Tibial nerve (tissue), 4 donors: ENCODE results near the gene MDM4. TPM values are rescaled to one million over a fixed set of nuclear protein-coding genes. Genes with fewer than 3 reads are reported as not detected.

Source experiments
- DNase-seq, 2 donors: peaks; one replicate each; pipeline ENCODE4 v3.0.0-alpha.2; 2019; ENCODE audit warnings: low spot score in 2 of 2
- H3K27ac ChIP-seq, 4 donors: fragments of 200-600 bp; sonication (generic) in 3 of 4; one replicate each; pipeline ENCODE4 v1.5.1; 2017 to 2019; ENCODE audit warnings: mild to moderate bottlenecking in 1 of 4
- H3K27me3 ChIP-seq, 2 donors: fragments of 200-600 bp; sonication (generic) in 1 of 2; one replicate each; pipeline versions ENCODE4 v1.5.1 to v1.6.0; 2017 to 2019
- H3K36me3 ChIP-seq, 3 donors: fragments of 200-600 bp; sonication (generic); one replicate each; pipeline ENCODE4 v1.5.1; 2018 to 2019
- H3K4me1 ChIP-seq, 4 donors: fragments of 200-600 bp; sonication (generic) in 3 of 4; one replicate each; pipeline ENCODE4 v1.5.1; 2017 to 2019
- H3K4me3 ChIP-seq, 4 donors: fragments of 200-600 bp; sonication (generic) in 3 of 4; one replicate each; pipeline ENCODE4 v1.5.1; 2017 to 2019; ENCODE audit warnings: mild to moderate bottlenecking in 1 of 4, moderate library complexity in 1 of 4
- H3K9me3 ChIP-seq, 4 donors: fragments of 200-600 bp; sonication (generic) in 3 of 4; one replicate each; pipeline ENCODE4 v1.5.1; 2017 to 2019
- EP300 ChIP-seq, 2 donors: sonication (generic); formaldehyde crosslinking; IDR thresholded peaks; one replicate each; pipeline ENCODE4 v1.6.1; 2017; ENCODE audit warnings: antibody characterized with exemption in 2 of 2, mild to moderate bottlenecking in 1 of 2
- POLR2A ChIP-seq, 2 donors: fragments of 450-650 bp; IDR thresholded peaks; one replicate each; pipeline ENCODE4 v1.6.1; 2017; ENCODE audit warnings: antibody characterized with exemption in 2 of 2, mild to moderate bottlenecking in 2 of 2, moderate library complexity in 2 of 2
- WGBS, 2 donors: methylation state at CpG; one replicate each; pipeline ENCODE4 v1.1.5; 2018; 5-methylcytosine and 5-hydroxymethylcytosine counted together
- total RNA-seq, 4 donors: library from RNA; depleted of rRNA; stranded (reverse); fragments of >200 nt; gene quantifications; one replicate each; pipeline ENCODE4 v1.1.0, GENCODE V29; 2016
- TF ChIP-seq, protein P1 (sequence below), 5 experiments: fragments of 200-600 bp in 3 of 5; fragments of 450-650 bp in 2 of 5; sonication (generic) in 3 of 5; IDR thresholded peaks; one replicate each; pipeline ENCODE4 v1.5.1; 2016 to 2019; ENCODE audit warnings: antibody characterized with exemption in 5 of 5, mild to moderate bottlenecking in 3 of 5, moderate library complexity in 2 of 5

The MDM4 gene
- total RNA-seq, 4 donors from 2014 or later, result 83.0 to 113 (median 101) TPM

DNA sequence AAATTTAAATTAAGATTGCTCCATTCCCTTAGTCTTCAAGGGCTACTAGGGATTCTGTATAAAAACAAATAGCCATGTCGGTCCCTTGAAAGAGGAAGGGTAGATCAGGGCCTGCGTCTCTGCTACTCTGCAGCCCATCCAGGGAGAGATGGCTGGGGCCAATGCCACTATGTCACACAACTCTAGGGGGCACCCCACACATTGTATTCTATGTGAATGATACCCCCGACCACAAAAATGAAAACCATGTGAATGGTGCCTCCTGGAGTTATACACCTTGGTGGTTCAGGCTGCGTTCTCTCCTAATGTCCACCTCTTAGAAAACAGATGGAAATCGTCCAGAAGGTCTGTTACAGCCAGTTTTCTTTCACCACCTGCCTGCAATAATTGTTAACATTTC is 39.6 kb upstream of the MDM4 start:
- Histone ChIP-seq H3K4me1 (peaks cover 0 to 83% (median 41%) of the 10 kb centered on the region in 4 donors), H3K27me3 (no peaks in the 10 kb centered on the region), H3K36me3 (no peaks in the 10 kb centered on the region), H3K27ac (no peak overlapping the region), H3K9me3 (no peaks in the 10 kb centered on the region), H3K4me3 (no peak overlapping the region)
- no peak for DNase-seq
- TF ChIP-seq EP300 (IDR thresholded peaks at IDR 0.05) (no peak), POLR2A (IDR thresholded peaks at IDR 0.05) (no peak)
- TF ChIP-seq, protein P1, sequence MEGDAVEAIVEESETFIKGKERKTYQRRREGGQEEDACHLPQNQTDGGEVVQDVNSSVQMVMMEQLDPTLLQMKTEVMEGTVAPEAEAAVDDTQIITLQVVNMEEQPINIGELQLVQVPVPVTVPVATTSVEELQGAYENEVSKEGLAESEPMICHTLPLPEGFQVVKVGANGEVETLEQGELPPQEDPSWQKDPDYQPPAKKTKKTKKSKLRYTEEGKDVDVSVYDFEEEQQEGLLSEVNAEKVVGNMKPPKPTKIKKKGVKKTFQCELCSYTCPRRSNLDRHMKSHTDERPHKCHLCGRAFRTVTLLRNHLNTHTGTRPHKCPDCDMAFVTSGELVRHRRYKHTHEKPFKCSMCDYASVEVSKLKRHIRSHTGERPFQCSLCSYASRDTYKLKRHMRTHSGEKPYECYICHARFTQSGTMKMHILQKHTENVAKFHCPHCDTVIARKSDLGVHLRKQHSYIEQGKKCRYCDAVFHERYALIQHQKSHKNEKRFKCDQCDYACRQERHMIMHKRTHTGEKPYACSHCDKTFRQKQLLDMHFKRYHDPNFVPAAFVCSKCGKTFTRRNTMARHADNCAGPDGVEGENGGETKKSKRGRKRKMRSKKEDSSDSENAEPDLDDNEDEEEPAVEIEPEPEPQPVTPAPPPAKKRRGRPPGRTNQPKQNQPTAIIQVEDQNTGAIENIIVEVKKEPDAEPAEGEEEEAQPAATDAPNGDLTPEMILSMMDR (IDR thresholded peaks at IDR 0.05), result no peak
- 77 to 87% methylated on average over 5 of the region's 5 CpGs for WGBS, 2 donors

DNA sequence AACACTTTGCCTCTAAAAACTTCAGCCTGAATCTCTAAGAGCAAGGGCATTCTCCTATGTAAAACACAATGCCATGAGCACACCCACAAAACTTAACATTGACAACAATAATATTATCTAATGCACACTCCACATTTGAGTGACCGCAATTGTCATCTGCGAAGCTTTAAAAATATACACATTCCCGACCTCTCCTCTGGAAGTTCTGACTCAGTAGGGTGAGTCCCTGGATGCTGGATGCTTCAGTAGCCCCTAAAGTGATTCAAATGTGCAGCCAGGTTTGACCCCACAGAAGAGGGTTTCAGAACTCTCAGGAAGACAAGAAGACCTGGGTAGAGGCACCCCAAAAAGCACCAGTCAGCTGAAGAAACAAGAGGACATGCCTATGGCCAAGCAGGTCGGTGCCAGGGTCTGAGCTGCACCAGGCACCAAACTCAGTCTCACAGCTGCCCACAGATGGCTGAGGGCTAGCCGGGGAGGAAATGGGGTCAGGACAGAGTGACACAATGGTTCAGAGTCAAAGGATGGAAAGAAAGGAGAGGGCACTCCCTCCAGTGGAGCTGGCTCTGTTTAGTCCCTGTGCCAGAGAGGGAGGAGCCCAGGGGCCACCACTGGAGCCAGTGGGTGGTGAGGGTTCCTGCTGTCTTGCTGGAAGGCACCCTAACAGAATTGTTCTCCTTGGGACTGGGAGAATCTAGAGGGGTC is 39.0 kb upstream of the MDM4 start:
- no peak for TF ChIP-seq POLR2A (IDR thresholded peaks at IDR 0.05)
- peak in 1 of 2 donors; percentile 11 for TF ChIP-seq EP300 (IDR thresholded peaks at IDR 0.05)
- Histone ChIP-seq H3K9me3 (no peaks in the 10 kb centered on the region), H3K27ac (peak overlapping the region in 1 of 4 donors; percentile 55), H3K4me3 (no peak overlapping the region), H3K4me1 (peaks cover 0 to 89% (median 48%) of the 10 kb centered on the region in 4 donors), H3K27me3 (no peaks in the 10 kb centered on the region), H3K36me3 (no peaks in the 10 kb centered on the region)
- WGBS, 2 donors, result 52 to 61% methylated on average over 5 of the region's 5 CpGs
- DNase-seq, result no peak

DNA sequence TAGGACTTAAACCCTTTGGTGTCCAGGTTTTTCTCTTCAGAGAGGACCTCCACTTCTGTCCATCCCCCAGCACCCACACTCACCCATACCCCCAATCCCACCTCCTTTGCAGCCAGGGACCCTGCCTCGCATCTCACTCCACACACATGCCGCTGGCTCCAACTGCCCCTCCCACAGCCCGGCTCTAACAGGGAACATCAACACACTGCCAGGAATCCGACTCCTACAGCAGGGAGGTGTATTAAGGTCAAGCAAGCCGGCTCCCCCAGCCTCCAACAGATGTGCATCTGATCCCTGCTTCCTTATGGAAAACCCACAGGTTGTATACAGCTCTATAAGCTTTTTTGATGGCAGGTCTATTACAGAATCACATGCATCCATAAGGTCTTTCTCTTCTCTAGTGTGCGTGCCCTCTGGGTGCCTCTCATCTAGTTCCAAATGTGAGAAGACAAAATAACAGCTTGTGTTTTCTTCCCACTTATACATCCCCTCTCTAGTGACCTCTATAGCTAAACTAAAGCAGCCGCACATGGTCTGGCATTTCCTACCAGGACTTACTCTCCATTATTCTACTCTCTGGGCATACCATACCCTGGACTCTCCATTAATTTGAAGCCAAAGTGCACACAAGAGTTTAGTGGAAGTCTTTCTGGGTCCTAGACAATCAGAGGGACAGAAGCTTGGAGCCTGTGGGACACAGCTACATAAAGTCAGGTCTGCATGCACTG is 37.9 kb upstream of the MDM4 start:
- TF ChIP-seq, protein P1 (IDR thresholded peaks at IDR 0.05), result no peak
- TF ChIP-seq POLR2A (IDR thresholded peaks at IDR 0.05), result no peak
- TF ChIP-seq EP300 (IDR thresholded peaks at IDR 0.05), result no peak
- 56 to 62% methylated on average over 7 of the region's 7 CpGs for WGBS, 2 donors
- peak overlapping the region in 3 of 4 donors; percentile 48 to 57 (median 55) for H3K27ac ChIP-seq

DNA sequence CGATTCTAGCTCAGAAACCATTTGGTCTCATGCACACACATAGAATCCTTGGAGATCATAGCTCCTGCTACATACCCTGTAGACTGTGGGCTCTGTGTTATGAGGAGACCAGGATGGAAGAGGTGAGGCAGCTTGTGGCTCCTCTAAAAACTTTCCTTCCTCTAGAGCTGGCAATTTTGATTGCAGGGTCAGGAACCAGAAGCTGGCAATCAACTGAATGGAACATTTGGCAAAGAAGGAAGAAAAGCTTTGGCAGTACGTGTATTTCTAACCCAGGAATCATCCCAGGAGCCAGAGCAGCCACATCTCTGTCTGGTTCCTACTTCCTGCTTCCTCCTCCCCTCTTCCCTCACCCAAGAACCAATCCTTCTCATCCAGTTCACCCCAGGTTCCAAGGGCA is 37.3 kb upstream of the MDM4 start:
- Histone ChIP-seq H3K4me1 (peaks cover 0 to 86% (median 52%) of the 10 kb centered on the region in 4 donors), H3K9me3 (no peaks in the 10 kb centered on the region), H3K27me3 (no peaks in the 10 kb centered on the region), H3K27ac (peak overlapping the region in 3 of 4 donors; percentile 36 to 57 (median 48)), H3K36me3 (no peaks in the 10 kb centered on the region), H3K4me3 (no peak overlapping the region)
- 60 to 66% methylated on average over 2 of the region's 2 CpGs for WGBS, 2 donors
- no peak for DNase-seq
- TF ChIP-seq, protein P1 (IDR thresholded peaks at IDR 0.05), result no peak
- TF ChIP-seq POLR2A (IDR thresholded peaks at IDR 0.05) (no peak), EP300 (IDR thresholded peaks at IDR 0.05) (no peak)

More for the DNA sequence above, 37.9 kb upstream of the MDM4 start:
- DNase-seq, result no peak
- Histone ChIP-seq H3K9me3 (no peaks in the 10 kb centered on the region), H3K4me3 (no peak overlapping the region), H3K27me3 (no peaks in the 10 kb centered on the region), H3K4me1 (peaks cover 0 to 90% (median 52%) of the 10 kb centered on the region in 4 donors), H3K36me3 (no peaks in the 10 kb centered on the region)

DNA sequence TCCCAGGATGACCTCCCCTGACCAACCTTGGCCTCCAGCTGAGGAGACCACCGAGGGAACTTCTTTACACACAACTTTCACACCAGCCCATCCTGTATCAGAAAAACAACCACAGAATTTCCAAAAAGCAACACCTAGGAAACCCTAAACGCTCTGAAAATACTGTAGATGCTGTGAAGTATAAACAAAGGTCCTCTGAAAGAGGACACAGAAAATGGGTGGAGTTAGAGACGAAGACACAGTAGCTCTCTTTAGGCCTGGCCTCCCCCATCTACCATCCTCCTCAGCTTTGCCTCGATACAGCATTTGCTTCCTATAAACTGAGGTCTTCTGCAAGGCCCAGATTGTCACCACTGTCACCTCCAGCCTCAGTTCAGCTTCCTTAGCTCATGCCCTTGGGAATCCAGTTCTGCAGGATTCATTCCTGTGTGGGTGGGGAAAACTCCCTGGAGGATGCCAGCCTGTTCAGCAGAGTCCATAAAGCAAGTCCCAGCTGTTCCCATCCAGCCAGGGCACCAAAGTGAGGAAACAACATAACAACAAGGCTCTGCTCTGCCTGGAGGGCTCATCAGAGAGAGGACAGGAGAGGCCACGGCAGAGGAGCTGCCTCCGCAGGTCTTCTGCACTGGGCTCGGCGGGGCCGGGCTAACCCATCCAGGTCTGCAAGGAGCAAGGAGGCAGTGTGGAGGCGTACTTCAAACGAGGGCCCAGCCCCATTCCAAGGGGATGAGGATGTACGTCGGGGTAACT is 36.6 kb upstream of the MDM4 start:
- peak overlapping the region in 3 of 4 donors; percentile 36 to 57 (median 48) for H3K27ac ChIP-seq
- H3K4me1 ChIP-seq, result peaks cover 0 to 80% (median 52%) of the 10 kb centered on the region in 4 donors
- H3K4me3 ChIP-seq, result no peak overlapping the region
- H3K27me3 ChIP-seq, result no peaks in the 10 kb centered on the region
- WGBS, 2 donors, result 59 to 70% methylated on average over 13 of the region's 13 CpGs
- no peak for DNase-seq
- no peak for TF ChIP-seq POLR2A (IDR thresholded peaks at IDR 0.05)
- TF ChIP-seq EP300 (IDR thresholded peaks at IDR 0.05), result no peak
- TF ChIP-seq, protein P1 (IDR thresholded peaks at IDR 0.05), result no peak
- H3K36me3 ChIP-seq, result no peaks in the 10 kb centered on the region
- no peaks in the 10 kb centered on the region for H3K9me3 ChIP-seq
